K562 (cell line): ENCODE measurements around the gene KCNG3. TPM values are rescaled to one million over a fixed set of nuclear protein-coding genes. Genes with fewer than 3 reads are reported as not detected.

Experiments
- ATAC-seq: fragments of 200-7000 bp; cut with Tn5 transposase; 3 replicates; pipeline ENCODE4 v1.9.1; 2020; ENCODE audit warnings: moderate library complexity
- BruUV-seq: library from RNA; stranded (reverse); fragments of 400-500 nt; replicated peaks from 2 replicates; lab custom pipeline; 2021; lab: Mats Ljungman, UMichigan
- CTCF ChIA-PET: fragments of 300-600 bp; formaldehyde crosslinking; extraction: SDS; loops from one replicate; lab custom pipeline; 2021; ENCODE audit warnings: low intra/inter-chr PET ratio; lab: Yijun Ruan, JAX
- POLR2A ChIA-PET: fragments of 300-600, 350-650 bp; sonication (Branson Sonifier 250); formaldehyde crosslinking; extraction: SDS; loops from one replicate; lab custom pipeline; 2021; ENCODE audit warnings: antibody characterized with exemption, inconsistent platforms; lab: Yijun Ruan, JAX
- DNase-seq, 4 experiments: peaks; one replicate each; pipeline versions ENCODE4 v3.0.0 to v3.0.0-alpha.2; 2011 to 2018; ENCODE audit warnings: low spot score in 3 of 4, mixed read lengths in 3 of 4; ENCODE audit errors: extremely low read depth in 1 of 4
- FAIRE-seq: peaks from 2 replicates; lab custom pipeline; 2011; peaks lifted over from hg19 to GRCh38; lab: Jason Lieb, UNC
- H2AFZ ChIP-seq: 2 replicates; pipeline ENCODE4 v1.6.0; 2011; ENCODE audit warnings: low read depth, low read length, control low read depth, inconsistent platforms
- H3K27ac ChIP-seq: fragments of 200-600 bp; 3 replicates; pipeline ENCODE4 v1.8.0; 2011; ENCODE audit warnings: low read depth, mild to moderate bottlenecking, control low read depth, inconsistent platforms, low read length, moderate library complexity, mixed read lengths; ENCODE audit errors: extremely low read depth
- H3K27me3 ChIP-seq, 2 experiments: fragments of 300-600 bp in 1 of 2; 2 replicates in 1 of 2; 3 replicates in 1 of 2; pipeline versions ENCODE4 v1.6.0 to v1.8.0; 2011; ENCODE audit warnings: inconsistent platforms in 2 of 2, low read length in 2 of 2, mild to moderate bottlenecking in 1 of 2, mixed read lengths in 1 of 2, moderate library complexity in 1 of 2; ENCODE audit not compliant: control insufficient read depth in 2 of 2, insufficient read depth in 2 of 2
- H3K36me3 ChIP-seq: fragments of 300-600 bp; 3 replicates; pipeline ENCODE4 v1.8.0; 2011; ENCODE audit warnings: mild to moderate bottlenecking, low read length, inconsistent platforms; ENCODE audit not compliant: control insufficient read depth, insufficient read depth
- H3K4me1 ChIP-seq, 2 experiments: fragments of 200-600 bp in 1 of 2; replicated peaks in 1 of 2; 2 replicates in 1 of 2; 3 replicates in 1 of 2; pipeline versions ENCODE4 v1.5.1 to v1.8.0; 2011; ENCODE audit warnings: inconsistent platforms in 2 of 2, low read length in 2 of 2, mild to moderate bottlenecking in 1 of 2, mixed read lengths in 1 of 2, moderate library complexity in 1 of 2; ENCODE audit not compliant: control insufficient read depth in 2 of 2, insufficient read depth in 2 of 2
- H3K4me2 ChIP-seq: 2 replicates; pipeline ENCODE4 v1.6.1; 2011; ENCODE audit warnings: low read length, control low read depth, inconsistent platforms, mixed read lengths; ENCODE audit not compliant: insufficient read depth
- H3K4me3 ChIP-seq: fragments of 200-600 bp; sonication (generic), shearing (Covaris generic); 2 replicates; pipeline ENCODE4 v1.5.1; 2016; ENCODE audit warnings: control low read depth, inconsistent platforms
- H3K79me2 ChIP-seq: fragments of 200-600 bp; 3 replicates; pipeline ENCODE4 v1.8.0; 2011; ENCODE audit warnings: low read length, inconsistent platforms; ENCODE audit not compliant: control insufficient read depth, insufficient read depth
- H3K9ac ChIP-seq, 2 experiments: 2 replicates each; pipeline versions ENCODE4 v1.6.0 to v1.6.1; 2011; ENCODE audit warnings: low read depth in 2 of 2, low read length in 2 of 2, control low read depth in 1 of 2, inconsistent platforms in 1 of 2, mild to moderate bottlenecking in 1 of 2, mixed read lengths in 1 of 2; ENCODE audit not compliant: insufficient read depth in 1 of 2
- H3K9me1 ChIP-seq: one replicate; pipeline ENCODE4 v1.6.0; 2011; ENCODE audit warnings: inconsistent platforms, mild to moderate bottlenecking, low read length, moderate library complexity; ENCODE audit not compliant: control insufficient read depth, insufficient read depth
- H3K9me3 ChIP-seq: replicated peaks from 2 replicates; pipeline ENCODE4 v1.5.1; 2011; ENCODE audit warnings: low read depth, low read length, inconsistent platforms; ENCODE audit not compliant: control insufficient read depth, insufficient read depth
- H4K20me1 ChIP-seq: replicated peaks from 2 replicates; pipeline ENCODE4 v1.6.1; 2011; ENCODE audit warnings: low read length, inconsistent platforms, mixed read lengths; ENCODE audit not compliant: control insufficient read depth, insufficient read depth
- BRD4 ChIP-seq: fragments of 200-600 bp; sonication (generic); IDR thresholded peaks from 2 replicates; pipeline ENCODE4 v1.6.1; 2017; ENCODE audit warnings: inconsistent platforms
- BRF1 ChIP-seq: IDR thresholded peaks from 3 replicates; pipeline ENCODE4 v1.6.1; 2011; ENCODE audit warnings: borderline replicate concordance, mild to moderate bottlenecking; ENCODE audit not compliant: insufficient read length; ENCODE audit errors: extremely low read depth
- CBX3 ChIP-seq, 2 experiments: IDR thresholded peaks; 1 replicate in 1 of 2; 2 replicates in 1 of 2; pipeline ENCODE4 v1.6.1; 2012; ENCODE audit warnings: inconsistent platforms in 2 of 2, low read length in 2 of 2, borderline replicate concordance in 1 of 2, control low read depth in 1 of 2
- CSDE1 ChIP-seq, 2 experiments: fragments of 450-650 bp; IDR thresholded peaks; 2 replicates each; pipeline ENCODE4 v1.6.1; 2016; ENCODE audit warnings: mild to moderate bottlenecking in 1 of 2
- MAFK ChIP-seq: IDR thresholded peaks from 2 replicates; pipeline ENCODE4 v1.6.1; 2011; ENCODE audit warnings: low read length, improper control_type of control experiment
- ZFP1 ChIP-seq: fragments of 450-650 bp; formaldehyde crosslinking; IDR thresholded peaks from 2 replicates; pipeline ENCODE4 v1.4.0; 2020; ENCODE audit warnings: mild to moderate bottlenecking, mixed read lengths
- ZNF324 ChIP-seq: fragments of 250-450 bp; sonication (Bioruptor Pico); IDR thresholded peaks from 2 replicates; pipeline ENCODE4 v1.4.0; 2020; ENCODE audit warnings: mild to moderate bottlenecking
- in situ Hi-C: fragments of 300-500 bp; cut with MboI; formaldehyde crosslinking; loops from 4 replicates; pipeline ENCODE4 v1.15.0; 2018; ENCODE audit warnings: inconsistent platforms, mixed read lengths
- intact Hi-C: fragments of 100-400 bp; cut with micrococcal nuclease; formaldehyde crosslinking; loops from 2 replicates; pipeline ENCODE4 v1.14.2; 2022
- polyA plus RNA-seq, 8 experiments: library from polyadenylated mRNA; depleted of rRNA in 4 of 8; stranded (reverse) in 5 of 8; unstranded in 3 of 8; fragments of >200 nt; fragmentation: Nextera tagmentation in 2 of 8; fragmentation: Illumina TruSeq in 1 of 8; extraction: Ambion mirVana in 2 of 8; extraction: Trizol in 1 of 8; gene quantifications; 2 replicates each; pipeline versions ENCODE4 v1.2.1 to v1.2.3, GENCODE V29; 2011 to 2014; ENCODE audit warnings: inconsistent platforms in 1 of 8, missing spikeins in 1 of 8
- total RNA-seq, 7 experiments: library from RNA; depleted of rRNA in 6 of 7; stranded (reverse); fragments of >200 nt in 6 of 7; fragmentation: Illumina TruSeq in 2 of 7; extraction: Trizol in 2 of 7; gene quantifications; 2 replicates each; pipeline versions ENCODE4 v1.2.1 to v1.2.3, GENCODE V29; 2011 to 2021; ENCODE audit warnings: low replicate concordance in 1 of 7
- TF ChIP-seq, protein P1 (sequence below): fragments of 450-650 bp; formaldehyde crosslinking; IDR thresholded peaks from 2 replicates; pipeline ENCODE4 v1.4.0; 2020; ENCODE audit warnings: mild to moderate bottlenecking, moderate library complexity
- TF ChIP-seq, protein P2 (sequence below): fragments of 450-650 bp; IDR thresholded peaks from 2 replicates; pipeline ENCODE4 v1.7.0; 2016; ENCODE audit warnings: borderline replicate concordance

Gene KCNG3
- total and polyA plus RNA-seq, 9 of the 15 experiments (the other 6 are each of a cell fraction or from before 2014, with no cell fraction given): not detected

DNA sequence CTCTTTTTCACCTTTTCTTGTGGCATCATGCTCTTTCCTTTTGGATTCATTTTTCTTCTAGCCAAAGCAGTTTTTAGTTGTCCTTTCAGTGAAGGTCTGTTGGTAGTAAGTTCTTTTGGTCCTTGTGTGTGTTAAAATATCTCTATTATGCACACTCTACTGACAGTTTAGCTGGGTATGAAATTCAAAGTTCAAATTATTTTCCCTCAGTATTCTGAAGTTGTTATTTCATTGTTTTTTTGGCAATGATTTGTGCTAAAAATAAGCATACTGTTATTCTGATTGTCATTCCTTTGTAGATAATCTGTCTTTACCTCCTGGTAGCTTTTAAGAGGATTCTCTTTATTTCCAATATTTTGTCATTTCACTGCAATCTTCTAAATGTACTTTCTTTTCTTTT lies 79.6 kb downstream of the KCNG3 start:
- H3K27ac ChIP-seq: no peak overlapping the region
- no peak for ATAC-seq
- POLR2A ChIA-PET: no interaction called here
- no peaks in the 10 kb centered on the region for H4K20me1 ChIP-seq
- no peaks in the 10 kb centered on the region for H3K27me3 ChIP-seq
- no TSS peak for BruUV-seq
- no peaks in the 10 kb centered on the region for H3K36me3 ChIP-seq
- H3K9me1 ChIP-seq: no peaks in the 10 kb centered on the region
- no peak for FAIRE-seq
- no peak overlapping the region for H3K4me2 ChIP-seq
- in situ Hi-C loops: no loop called here
- H3K4me3 ChIP-seq: no peak overlapping the region
- H3K9ac ChIP-seq: no peak overlapping the region
- DNase-seq: no peak
- no peaks in the 10 kb centered on the region; the same call in 1 of the 2 replicates for H3K9me3 ChIP-seq
- intact Hi-C loops: no loop called here
- CTCF ChIA-PET: no interaction called here
- no peak overlapping the region for H2AFZ ChIP-seq
- TF ChIP-seq ZNF324 (CRISPR knock-in tag): no peak
- TF ChIP-seq, protein P1, sequence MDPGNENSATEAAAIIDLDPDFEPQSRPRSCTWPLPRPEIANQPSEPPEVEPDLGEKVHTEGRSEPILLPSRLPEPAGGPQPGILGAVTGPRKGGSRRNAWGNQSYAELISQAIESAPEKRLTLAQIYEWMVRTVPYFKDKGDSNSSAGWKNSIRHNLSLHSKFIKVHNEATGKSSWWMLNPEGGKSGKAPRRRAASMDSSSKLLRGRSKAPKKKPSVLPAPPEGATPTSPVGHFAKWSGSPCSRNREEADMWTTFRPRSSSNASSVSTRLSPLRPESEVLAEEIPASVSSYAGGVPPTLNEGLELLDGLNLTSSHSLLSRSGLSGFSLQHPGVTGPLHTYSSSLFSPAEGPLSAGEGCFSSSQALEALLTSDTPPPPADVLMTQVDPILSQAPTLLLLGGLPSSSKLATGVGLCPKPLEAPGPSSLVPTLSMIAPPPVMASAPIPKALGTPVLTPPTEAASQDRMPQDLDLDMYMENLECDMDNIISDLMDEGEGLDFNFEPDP (CRISPR knock-in tag): no peak
- 0 out of 3 replicates have a peak, but pooled peaks of 1 of the 2 experiments have one; percentile 20 for TF ChIP-seq CBX3 (IDR thresholded peaks at IDR 0.05; ENCODE audit: borderline replicate concordance in 1 of 2, low read length in 2 of 2)
- no peak for TF ChIP-seq BRF1
- TF ChIP-seq MAFK: no peak
- TF ChIP-seq, protein P2, sequence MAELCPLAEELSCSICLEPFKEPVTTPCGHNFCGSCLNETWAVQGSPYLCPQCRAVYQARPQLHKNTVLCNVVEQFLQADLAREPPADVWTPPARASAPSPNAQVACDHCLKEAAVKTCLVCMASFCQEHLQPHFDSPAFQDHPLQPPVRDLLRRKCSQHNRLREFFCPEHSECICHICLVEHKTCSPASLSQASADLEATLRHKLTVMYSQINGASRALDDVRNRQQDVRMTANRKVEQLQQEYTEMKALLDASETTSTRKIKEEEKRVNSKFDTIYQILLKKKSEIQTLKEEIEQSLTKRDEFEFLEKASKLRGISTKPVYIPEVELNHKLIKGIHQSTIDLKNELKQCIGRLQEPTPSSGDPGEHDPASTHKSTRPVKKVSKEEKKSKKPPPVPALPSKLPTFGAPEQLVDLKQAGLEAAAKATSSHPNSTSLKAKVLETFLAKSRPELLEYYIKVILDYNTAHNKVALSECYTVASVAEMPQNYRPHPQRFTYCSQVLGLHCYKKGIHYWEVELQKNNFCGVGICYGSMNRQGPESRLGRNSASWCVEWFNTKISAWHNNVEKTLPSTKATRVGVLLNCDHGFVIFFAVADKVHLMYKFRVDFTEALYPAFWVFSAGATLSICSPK: no peak
- TF ChIP-seq BRD4: no peak
- peak; percentile 92 for TF ChIP-seq ZFP1 (CRISPR knock-in tag)
- TF ChIP-seq CSDE1 (IDR thresholded peaks at IDR 0.05): no peak
- H3K79me2 ChIP-seq: no peaks in the 10 kb centered on the region
- H3K4me1 ChIP-seq: no peaks in the 10 kb centered on the region
